ACHN (cell line): ENCODE results near the gene PKP1.

Experiments
- DNase-seq: peaks from one replicate; pipeline ENCODE4 v3.0.0-alpha.2; 2015
- in situ Hi-C: cut with HindIII; loops from 2 replicates; pipeline ENCODE4 v1.10.0; 2017; ENCODE audit warnings: low sequenced_read_pairs, low pct_ligation_motif_present, low pct_unique_long_range_greater_than_20kb

PKP1 gene

DNA sequence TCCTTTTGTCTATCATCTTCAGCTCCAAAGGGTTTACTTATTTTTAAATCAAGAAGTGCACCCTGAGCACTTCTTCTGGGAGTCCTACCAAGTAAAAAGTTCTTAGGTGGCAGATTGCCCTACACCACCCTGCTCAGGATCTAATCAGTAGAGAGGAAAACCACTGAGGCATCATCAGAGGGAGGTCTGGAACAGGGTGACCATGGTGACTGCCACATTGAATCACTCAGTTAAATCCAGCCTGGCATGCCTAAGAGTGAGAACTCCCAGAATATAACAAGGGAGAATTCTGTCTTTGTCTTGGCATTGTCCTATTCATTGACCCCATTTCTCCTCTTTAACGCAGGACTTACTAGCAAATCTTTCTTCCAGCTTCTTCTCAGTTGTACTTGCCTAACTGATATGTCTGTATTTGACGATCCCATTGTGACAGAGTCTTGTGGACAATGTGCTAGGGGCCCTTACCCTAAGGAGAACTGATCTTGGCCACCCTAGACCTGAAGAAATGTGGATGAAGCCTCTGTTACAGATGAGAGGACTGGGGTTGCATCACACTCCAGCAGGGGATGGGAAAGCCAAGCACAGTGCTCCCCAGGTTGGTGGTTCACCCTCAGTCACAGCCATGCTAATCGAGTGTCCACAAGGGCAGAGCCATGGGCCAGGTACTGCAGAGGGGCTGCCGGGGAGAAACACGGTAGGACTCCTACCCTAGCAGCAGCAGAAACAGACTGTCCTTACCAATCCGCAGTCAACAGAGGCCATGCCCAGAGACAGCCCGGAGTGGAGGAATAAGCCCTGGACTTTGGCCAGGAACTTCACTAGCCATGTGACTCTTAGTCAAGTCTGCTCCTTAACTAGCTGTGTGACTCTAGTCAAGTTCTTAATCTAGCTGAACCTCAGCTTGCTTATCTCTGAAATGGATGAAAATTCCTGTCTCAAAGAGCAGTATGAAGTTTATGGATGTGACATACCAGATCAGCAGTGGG lies 15.4 kb downstream of the PKP1 start:
- in situ Hi-C loops = no loop called here
- no peak for DNase-seq

DNA sequence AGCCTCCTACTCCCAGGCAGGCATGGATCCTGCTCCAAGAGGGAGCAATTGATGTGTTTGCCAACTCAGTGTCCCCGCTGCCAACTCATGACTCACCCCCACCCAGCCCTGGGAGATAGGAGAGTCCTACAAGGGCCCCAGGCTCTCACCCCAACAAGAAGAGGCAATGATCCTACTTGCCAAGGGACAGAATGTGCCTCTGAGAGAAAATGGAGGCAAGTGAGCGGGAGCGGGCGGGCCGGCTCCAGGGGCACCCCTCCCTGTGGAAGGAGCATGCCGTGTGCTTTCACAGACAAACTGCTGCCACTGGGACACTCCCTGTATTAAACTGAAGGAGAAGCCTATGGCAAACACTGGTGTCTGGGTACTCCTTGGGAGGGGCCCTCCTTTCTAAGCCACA lies 16.7 kb downstream of the PKP1 start:
- DNase-seq = peak; percentile 68
- in situ Hi-C loops = no loop called here

GRCh38 chr1:201300641-201301040 lies 17.3 kb downstream of the PKP1 start:
- in situ Hi-C loops = no loop called here
- no peak for DNase-seq

GRCh38 chr1:201302163-201303152 lies 19.2 kb downstream of the PKP1 start:
- no peak for DNase-seq

GRCh38 chr1:201304126-201304525 lies 20.8 kb downstream of the PKP1 start:
- in situ Hi-C loops = no loop called here
- no peak for DNase-seq

More at GRCh38 chr1:201302163-201303152, 19.2 kb downstream of the PKP1 start:
- in situ Hi-C loops = no loop called here

DNA sequence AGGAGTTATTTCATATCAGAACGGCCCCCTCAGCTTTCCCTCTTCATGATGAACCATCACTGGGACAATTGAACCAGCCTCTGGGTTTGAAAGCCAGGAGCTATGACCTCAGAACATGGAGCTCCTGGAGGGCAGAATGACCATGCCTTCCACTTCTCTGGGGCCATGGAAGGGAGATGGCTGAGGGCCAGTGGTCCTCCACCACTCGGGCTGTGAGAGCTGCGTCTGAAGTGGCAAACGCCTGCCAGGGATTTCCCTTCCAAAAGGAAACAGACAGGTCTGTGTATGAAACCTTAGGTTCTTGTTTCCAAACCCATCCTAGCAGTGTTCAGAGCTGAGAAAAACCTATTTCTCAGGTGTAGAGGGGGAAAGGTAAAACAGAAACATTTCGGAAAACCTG lies 22.5 kb downstream of the PKP1 start:
- no peak for DNase-seq
- in situ Hi-C loops = no loop called here

- no peak for DNase-seq
- in situ Hi-C loops = no loop called here
Measured at GRCh38 chr1:201307231-201307630, 23.9 kb downstream of the PKP1 start.

DNA sequence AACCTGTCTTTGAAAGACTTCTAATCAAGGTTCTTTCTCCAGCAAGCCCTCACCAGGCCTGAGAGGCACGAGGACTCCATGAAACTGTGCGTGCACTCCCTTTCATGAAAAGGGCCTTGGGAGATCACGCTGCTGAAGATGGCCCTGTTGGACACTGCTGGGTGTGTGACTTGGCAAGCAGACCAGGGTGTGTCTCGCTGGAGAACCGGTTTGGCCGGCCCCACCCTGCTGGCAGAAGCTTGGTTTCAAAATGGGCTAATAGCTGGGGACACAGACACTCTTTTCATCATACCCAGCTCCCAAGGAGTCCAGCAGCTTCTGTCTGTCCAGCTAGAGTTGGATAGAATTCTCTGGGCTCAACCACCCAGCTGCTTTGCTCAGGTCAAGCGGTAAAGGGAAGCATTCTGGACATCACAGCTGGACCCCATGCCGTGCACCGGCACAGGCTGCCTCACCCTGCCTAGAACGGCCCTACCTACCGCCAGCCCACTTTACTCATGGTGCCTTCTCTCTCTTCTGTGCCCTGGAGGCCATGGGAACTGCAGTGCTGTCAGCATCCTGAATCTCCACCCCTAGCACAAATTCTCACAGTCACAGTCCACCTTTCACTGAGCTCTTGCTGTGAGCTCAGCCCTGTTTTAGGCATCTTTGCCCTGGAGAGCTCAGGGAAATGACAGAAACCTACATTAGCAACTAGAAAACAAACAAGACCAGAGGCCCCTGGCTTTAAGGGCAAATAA lies 24.6 kb downstream of the PKP1 start:
- no peak for DNase-seq
- in situ Hi-C loops = no loop called here

DNA sequence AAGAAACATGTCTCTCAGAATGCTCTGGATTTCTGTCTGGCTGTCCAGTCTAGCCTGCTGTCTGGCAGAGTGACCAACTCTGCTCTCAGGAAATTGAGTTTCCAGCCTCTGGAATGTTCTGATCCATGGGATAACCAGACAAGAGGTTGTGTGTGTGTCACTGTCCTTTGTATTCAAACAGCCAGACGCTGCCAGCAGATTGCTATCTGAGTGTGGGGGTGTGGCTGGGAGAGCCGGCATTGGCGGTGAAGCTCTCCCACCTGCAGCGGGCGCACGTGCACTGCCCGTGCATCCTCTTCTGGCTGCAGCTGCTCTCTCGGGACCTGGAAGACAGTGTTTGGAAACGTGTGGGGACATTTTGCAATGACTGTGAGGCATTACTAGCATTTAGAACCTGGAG lies 26.1 kb downstream of the PKP1 start:
- in situ Hi-C loops = no loop called here
- DNase-seq = peak; percentile 47

DNA sequence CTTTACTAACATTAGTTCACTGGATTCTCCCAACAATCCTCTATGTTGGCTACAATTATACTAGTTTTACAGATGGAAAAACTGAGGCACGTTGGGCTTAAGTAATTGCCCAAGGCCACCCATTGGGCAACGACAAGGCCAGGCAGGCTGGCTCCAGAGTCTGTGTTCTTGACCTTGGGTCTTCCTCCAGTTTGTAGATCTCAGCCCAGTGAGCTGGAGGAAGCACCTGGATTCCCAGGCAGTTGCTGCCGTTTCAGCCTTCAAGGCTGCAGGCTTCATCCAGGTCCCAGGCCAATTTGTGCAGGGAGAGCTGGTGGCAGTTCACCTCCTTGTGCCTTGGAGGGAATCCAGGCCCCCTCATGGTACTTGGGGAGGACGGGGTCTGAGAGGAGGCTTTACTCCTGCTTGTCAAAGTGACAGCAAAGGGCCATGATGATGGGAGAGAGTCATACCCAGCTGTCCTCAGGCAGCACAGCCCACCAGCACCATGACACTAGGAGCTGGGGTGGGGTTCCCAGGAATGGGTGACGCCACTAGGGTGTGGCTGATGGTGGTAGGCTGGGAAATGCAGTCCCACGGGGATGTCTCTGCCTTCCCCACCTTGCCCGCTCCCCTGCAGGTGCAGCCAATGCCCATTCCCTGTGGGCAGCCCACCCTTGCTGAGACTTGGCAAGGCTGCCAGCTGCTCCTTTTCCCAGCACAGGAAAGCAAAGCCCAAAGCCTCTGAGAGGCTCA lies 27.1 kb downstream of the PKP1 start:
- in situ Hi-C loops = no loop called here
- DNase-seq = no peak

DNA sequence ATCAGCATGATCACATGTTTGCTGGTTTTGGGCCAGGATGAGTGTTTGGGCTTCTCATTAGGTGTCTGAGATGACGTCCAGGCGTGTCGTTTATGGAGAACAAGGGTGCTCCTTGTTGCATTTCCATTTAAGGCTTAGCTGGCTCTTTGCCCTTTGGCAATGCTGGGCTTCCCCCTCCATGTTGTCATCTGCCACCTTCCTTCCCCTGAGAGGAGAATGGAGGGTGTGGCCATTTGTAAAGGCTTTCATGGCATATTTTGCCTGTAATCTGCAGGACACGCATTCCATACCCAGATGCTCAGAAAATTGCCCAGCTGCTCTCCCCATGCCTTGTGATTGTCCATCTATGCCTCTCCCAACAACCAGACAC lies 27.7 kb downstream of the PKP1 start:
- no peak for DNase-seq
- in situ Hi-C loops = no loop called here

DNA sequence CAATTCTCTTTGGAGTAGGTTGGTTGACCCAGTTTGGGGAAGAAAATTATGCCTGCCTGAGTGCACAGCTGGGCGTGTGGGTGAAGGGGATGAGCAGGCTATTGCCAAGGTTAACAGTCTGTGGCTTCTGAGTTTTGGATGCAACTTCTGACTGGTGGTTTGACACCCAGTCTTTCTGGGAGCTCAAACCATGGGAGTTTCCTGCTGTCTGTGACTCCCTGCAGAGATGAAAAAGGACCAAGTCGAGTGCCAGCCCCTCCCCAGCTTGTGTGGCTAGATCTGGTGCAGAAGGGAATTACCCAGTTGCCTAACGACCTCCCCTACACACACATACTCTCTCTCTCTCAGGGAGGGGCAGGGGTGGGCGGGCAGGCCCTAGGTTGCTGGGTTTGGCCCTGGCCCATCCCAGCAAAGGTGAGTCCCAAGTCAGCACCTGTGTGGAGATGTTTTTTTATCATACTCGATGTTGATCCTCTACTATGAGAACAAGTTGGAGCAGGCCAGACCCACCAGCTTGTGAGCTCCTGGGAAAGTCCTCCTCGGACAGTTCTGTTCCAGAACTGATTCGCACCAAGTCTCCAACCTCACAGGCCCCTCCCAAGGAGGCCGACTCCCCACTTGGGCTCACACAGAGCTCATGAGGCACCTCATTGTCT lies 28.2 kb downstream of the PKP1 start:
- in situ Hi-C loops = no loop called here
- DNase-seq = no peak

DNA sequence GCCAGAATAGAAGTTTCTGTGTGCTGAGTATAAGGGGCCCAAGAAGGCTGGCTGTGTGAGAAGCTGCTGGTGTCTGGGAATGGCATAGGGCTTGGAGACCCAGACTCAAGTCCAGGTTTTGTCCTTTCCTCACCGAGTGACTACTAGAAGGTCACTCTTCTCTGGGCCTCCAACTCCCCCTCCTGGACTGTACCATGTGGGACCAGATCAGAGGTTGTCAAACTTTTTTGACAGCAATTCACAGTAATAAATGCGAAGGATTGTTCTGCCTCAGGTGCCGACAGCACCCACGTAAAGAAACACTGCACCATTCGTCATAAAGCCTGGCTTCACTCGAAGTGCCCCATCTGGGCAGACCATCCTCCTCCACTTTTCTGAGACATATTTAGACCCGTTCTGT lies 29.0 kb downstream of the PKP1 start:
- no peak for DNase-seq
- in situ Hi-C loops = no loop called here

DNA sequence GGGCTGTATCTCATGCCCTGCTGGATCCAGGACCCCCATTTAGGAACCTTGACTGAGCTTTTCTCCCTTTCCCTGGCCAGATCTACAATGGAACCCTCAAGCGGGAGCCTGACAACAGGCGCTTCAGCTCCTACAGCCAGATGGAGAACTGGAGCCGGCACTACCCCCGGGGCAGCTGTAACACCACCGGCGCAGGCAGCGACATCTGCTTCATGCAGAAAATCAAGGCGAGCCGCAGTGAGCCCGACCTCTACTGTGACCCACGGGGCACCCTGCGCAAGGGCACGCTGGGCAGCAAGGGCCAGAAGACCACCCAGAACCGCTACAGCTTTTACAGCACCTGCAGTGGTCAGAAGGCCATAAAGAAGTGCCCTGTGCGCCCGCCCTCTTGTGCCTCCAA lies 29.8 kb downstream of the PKP1 start:
- DNase-seq = no peak
- in situ Hi-C loops = no loop called here

GRCh38 chr1:201316556-201316955 lies 33.2 kb downstream of the PKP1 start:
- in situ Hi-C loops = no loop called here

DNA sequence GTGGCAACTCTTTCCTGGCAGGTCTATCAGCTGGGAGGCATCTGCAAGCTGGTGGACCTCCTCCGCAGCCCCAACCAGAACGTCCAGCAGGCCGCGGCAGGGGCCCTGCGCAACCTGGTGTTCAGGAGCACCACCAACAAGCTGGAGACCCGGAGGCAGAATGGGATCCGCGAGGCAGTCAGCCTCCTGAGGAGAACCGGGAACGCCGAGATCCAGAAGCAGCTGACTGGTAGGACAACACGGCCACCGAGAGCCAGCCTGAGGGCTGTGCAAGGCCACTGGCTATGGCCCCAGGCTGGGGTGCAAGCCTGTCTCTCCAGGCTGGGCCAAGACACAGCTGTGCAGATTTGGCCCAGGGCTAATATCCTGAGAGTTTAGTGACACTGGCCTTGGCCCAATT lies 34.2 kb downstream of the PKP1 start:
- DNase-seq = no peak
- in situ Hi-C loops = no loop called here

More at GRCh38 chr1:201316556-201316955, 33.2 kb downstream of the PKP1 start:
- no peak for DNase-seq

DNA sequence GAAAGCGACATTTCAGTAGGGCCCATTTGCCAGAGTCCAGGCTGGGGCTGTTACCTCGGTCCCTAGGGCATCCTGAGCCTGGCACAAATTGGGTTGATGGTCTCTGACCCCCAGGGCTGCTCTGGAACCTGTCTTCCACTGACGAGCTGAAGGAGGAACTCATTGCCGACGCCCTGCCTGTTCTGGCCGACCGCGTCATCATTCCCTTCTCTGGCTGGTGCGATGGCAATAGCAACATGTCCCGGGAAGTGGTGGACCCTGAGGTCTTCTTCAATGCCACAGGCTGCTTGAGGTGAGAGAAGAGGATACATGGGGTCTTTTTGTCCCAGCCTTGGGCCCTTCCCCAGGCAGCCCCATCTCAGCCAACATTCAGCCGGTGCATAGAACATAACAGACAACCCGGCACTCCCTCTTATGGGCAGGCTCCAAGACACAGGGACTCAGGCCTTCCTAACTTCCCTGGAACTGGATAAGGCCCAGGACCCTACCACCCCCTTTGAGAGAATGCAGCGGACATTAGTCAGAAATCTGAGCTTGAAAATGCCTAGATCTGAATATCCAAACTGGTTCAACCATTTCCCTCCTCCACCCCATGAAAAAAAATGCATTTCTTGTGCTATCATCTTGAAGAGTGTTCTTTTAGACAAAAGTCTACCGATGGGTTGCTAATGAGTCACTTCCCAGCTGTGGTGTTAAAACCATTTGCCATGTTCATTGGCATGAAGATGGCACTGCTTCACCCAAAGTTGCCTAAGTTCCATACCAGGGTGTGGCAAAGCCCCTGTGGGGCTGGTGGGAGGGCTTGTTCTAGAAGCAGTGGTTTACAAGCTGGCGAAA lies 35.4 kb downstream of the PKP1 start:
- DNase-seq = no peak
- in situ Hi-C loops = no loop called here
